ENCODE measurements around the gene TMEM132C.

- TF ChIP-seq CTCF (IDR thresholded peaks at IDR 0.05) (no peak), POLR2A (IDR thresholded peaks at IDR 0.05) (no peak)
Observed at GRCh38 chr12:128698301-128698972, 431.5 kb downstream of the TMEM132C start.

Measured in right lobe of liver (tissue), 4 donors.